ENCODE data around the gene TSGA10IP.

TSGA10IP gene

DNA sequence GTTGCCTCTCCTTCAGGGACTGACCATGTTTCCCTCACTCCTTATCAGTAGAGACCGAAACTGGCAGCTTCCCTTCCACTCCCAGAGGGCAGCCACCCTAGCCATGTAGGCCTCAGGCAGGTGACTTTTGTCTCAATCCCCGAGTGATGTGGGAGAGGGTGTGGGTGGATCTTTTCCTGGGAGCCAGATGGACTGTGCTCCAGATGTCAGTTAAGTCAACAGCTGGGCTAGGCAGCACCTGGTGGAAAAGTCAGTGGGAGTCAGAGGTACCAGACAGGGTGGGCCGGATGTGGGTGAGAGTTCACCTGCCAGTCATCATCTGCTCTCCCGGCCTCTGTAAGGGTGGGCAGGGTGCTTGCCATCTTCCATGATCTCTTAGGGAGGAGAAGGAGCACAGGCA is 58.9 kb downstream of the TSGA10IP start:
- CTCF ChIA-PET, result interaction anchor here (0.6 kb wide), 1 partner anchor 18 kb away, joined by 3 read pairs; no protein-coding TSS in a partner anchor
- no peak for TF ChIP-seq CTCF (conservative IDR thresholded peaks at IDR 0.05; ENCODE audit: low read depth)
- H3K27ac ChIP-seq, result peak overlapping the region; percentile 15; the same call in 1 of the 2 replicates
- no peak for DNase-seq (ENCODE audit: low spot score)
- POLR2A ChIA-PET (ENCODE audit: low non-redundant PET), result no interaction called here

GRCh38 chr11:66006134-66006890 is 61.0 kb downstream of the TSGA10IP start:
- peak overlapping the region; percentile 35 for H3K27ac ChIP-seq
- no peak for TF ChIP-seq CTCF (conservative IDR thresholded peaks at IDR 0.05; ENCODE audit: low read depth)
- CTCF ChIA-PET, result interaction anchor here (0.6 kb wide), 1 partner anchor 14 kb away, joined by 3 read pairs; no protein-coding TSS in a partner anchor
- POLR2A ChIA-PET (ENCODE audit: low non-redundant PET), result interaction anchor here (0.5 kb wide), 1 partner anchor 202 kb away, joined by 3 read pairs; no protein-coding TSS in a partner anchor
- no peak for DNase-seq (ENCODE audit: low spot score)

- CTCF ChIA-PET, result interaction anchor here (0.6 to 2.6 kb wide), 2 partner anchors 14 to 16 kb away, joined by 3 to 14 read pairs; no protein-coding TSS in a partner anchor
- TF ChIP-seq CTCF (conservative IDR thresholded peaks at IDR 0.05; ENCODE audit: low read depth), result no peak
- POLR2A ChIA-PET (ENCODE audit: low non-redundant PET), result interaction anchor here (0.6 kb wide), 1 partner anchor 45 kb away, joined by 9 read pairs; no protein-coding TSS in a partner anchor
- no peak for DNase-seq (ENCODE audit: low spot score)
- peak overlapping the region; percentile 35 for H3K27ac ChIP-seq
Observed at GRCh38 chr11:66006891-66007176, 61.6 kb downstream of the TSGA10IP start.

GRCh38 chr11:66007201-66007634 is 61.9 kb downstream of the TSGA10IP start:
- ChIA-PET CTCF (interaction anchor here (0.6 to 2.6 kb wide), 2 partner anchors 13 to 16 kb away, joined by 3 to 14 read pairs; no protein-coding TSS in a partner anchor), POLR2A (ENCODE audit: low non-redundant PET) (interaction anchor here (0.6 kb wide), 1 partner anchor 44 kb away, joined by 9 read pairs; no protein-coding TSS in a partner anchor)
- no peak for TF ChIP-seq CTCF (conservative IDR thresholded peaks at IDR 0.05; ENCODE audit: low read depth)
- DNase-seq (ENCODE audit: low spot score), result no peak
- peak overlapping the region; percentile 35 for H3K27ac ChIP-seq

DNA sequence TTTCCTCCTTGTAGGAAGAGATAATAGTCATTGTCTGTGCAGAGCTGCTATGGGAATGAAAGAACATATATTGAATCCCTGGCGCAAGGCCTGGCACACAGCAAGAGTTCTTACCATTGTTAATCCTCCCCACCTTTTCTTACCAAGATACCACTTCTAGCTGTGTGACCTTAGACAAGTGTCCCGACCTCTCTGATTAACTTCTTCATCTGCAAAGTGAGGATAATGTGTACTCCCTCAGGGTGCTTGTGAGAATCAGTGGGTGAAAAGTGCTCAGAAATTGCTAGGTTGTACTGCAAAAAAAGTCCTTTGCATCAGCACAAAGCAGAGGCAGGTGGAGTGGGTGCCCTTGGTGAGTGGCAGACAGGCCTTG is 62.8 kb downstream of the TSGA10IP start:
- TF ChIP-seq CTCF (conservative IDR thresholded peaks at IDR 0.05; ENCODE audit: low read depth), result no peak
- POLR2A ChIA-PET (ENCODE audit: low non-redundant PET), result no interaction called here
- peak overlapping the region; percentile 63 for H3K27ac ChIP-seq
- CTCF ChIA-PET, result interaction anchor here (0.6 to 2.6 kb wide), 3 partner anchors 15 to 308 kb away, joined by 3 to 14 read pairs (median 5); no protein-coding TSS in a partner anchor
- no peak for DNase-seq (ENCODE audit: low spot score)

DNA sequence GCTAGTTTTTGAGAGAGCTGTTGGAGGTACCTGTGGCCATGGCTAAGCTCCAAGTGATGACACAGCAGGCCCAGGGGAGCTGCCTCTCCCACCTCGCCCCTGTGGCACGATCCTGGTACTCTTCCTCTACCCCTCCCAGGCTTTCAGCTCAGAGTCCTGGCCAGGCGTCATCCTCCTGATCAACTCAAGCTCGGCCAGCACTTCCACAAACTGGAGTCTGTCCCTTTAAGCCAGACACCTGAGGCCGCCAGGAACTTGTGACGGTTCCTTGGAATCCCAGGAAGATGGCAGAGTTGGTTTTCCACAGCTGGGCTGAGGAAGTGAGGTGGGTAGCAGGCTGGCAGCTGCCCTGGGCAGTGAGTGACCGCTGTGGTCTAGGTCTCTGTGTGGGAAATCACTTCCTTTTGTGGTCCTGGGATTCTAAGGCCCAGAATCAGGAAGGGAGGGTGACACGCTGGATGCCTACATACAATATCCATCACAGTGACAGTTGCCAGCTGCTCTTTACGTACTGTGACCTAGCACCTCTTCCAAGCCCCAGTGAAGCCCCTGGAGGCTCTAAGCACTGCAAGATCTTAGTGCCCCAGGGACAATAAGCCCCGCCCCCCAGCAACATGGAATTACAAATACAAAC is 63.3 kb downstream of the TSGA10IP start:
- peak overlapping the region; percentile 63 for H3K27ac ChIP-seq
- ChIA-PET POLR2A (ENCODE audit: low non-redundant PET) (no interaction called here), CTCF (interaction anchor here (0.6 to 2.6 kb wide), 4 partner anchors 15 to 309 kb away, joined by 3 to 14 read pairs (median 4); no protein-coding TSS in a partner anchor)
- peak; percentile 48 for DNase-seq (ENCODE audit: low spot score)
- TF ChIP-seq CTCF (conservative IDR thresholded peaks at IDR 0.05; ENCODE audit: low read depth), result no peak

Measured in RWPE1 (cell line).